ENCODE results near the gene SMIM13. TPM values are rescaled to one million over a fixed set of nuclear protein-coding genes. Genes with fewer than 3 reads are reported as not detected.

The SMIM13 gene
- total RNA-seq, 1 donor from 2014 or later = 9.5 TPM

DNA sequence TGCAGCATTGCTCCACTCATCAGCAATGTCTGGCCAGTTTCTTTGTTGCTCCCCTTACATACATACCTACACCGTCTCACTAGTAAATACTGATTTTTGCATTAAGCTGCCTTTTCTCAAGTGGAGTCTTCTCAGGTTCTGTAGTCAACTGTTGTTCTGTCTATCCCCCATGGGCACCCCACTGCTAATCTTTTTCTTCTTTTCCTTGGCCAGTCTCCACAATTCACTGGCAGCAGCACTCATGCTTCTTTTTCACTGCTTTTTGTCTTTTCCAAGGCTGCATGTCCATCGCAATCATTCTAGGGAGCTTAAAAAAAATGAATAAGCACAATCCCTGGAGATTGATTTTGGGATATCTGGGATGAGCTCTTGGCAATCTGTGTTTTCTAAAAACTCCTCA is 28.2 kb downstream of the SMIM13 start:
- no peak for DNase-seq (ENCODE audit: low read depth in 2 of 2)

DNA sequence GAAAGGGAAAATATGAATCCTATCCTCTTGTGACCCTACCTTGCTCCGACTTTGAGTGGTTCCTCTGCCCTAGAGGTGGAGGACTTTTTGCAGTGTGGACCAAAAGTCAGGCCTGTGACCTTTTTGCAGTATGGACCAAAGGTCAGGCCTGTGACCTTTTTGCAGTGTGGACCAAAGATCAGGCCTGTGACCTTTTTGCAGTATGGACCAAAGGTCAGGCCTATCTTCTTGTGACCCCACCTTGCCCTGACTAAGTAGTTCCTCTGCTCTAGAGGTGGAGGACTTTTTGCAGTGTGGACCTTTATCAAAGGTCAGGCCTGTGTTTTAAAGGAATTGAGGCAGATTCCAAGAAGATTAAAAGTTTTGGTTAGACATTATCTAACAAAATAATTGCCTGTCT is 28.7 kb downstream of the SMIM13 start:
- DNase-seq (ENCODE audit: low read depth in 2 of 2) = no peak

DNA sequence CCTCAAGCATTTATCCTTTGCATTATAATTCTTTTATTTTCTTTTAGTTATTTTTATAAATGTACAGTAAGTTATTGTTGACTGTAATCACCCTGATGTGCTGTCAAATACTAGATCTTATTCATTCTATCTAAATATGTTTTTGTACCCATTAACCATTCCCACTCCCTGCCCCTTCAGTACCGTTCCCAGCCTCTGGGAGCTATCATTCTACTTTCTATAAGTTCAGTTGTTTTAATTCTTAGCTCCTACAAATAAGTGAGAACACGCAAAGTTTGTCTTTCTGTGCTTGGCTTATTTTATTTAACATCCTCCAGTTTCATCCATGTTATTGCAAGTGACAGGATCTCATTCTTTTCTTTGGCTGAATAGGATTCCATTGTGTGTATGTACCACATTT is 30.3 kb downstream of the SMIM13 start:
- no peak for DNase-seq (ENCODE audit: low read depth in 2 of 2)

DNA sequence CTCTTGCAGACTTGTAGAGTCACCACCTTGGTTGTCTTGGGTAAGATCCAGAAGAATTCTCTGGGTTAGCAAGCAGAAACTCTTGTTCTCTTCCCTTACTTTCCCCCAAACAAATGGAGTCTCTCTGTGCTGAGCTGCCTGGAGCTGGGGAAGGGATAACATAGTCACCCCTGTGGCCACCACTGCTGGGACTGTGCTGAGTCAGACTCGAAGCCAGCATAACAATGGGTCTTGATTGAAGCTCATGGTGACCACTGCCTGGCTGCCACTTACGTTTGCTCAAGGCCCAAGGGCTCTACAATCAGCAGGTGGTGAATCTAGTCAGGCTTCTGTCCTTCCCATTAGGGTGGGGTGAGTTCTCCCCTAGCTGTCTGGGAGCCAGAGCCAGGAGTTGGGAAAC is 33.2 kb downstream of the SMIM13 start:
- peak in 1 of 2 donors; percentile 31 for DNase-seq (ENCODE audit: low read depth in 2 of 2)

DNA sequence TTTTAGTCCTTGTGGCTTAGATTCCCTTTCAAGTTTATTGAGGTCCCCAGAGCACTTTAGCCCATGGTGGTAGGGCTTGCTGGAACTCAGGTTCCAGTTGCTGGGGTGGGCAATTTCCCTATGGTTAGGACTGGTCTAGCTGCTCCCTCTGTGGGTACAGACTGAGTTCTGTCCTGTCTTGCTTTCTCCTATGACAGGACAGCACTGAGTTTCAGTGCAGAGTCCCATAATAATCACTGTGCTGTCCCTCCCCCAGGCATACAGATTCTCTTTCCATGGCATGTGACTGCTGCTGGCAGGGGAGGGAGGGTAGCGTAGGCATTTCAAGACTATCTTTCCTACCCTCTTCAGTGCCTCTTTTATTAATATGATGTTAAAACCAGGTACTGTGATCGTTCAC is 35.0 kb downstream of the SMIM13 start:
- no peak for DNase-seq (ENCODE audit: low read depth in 2 of 2)

DNA sequence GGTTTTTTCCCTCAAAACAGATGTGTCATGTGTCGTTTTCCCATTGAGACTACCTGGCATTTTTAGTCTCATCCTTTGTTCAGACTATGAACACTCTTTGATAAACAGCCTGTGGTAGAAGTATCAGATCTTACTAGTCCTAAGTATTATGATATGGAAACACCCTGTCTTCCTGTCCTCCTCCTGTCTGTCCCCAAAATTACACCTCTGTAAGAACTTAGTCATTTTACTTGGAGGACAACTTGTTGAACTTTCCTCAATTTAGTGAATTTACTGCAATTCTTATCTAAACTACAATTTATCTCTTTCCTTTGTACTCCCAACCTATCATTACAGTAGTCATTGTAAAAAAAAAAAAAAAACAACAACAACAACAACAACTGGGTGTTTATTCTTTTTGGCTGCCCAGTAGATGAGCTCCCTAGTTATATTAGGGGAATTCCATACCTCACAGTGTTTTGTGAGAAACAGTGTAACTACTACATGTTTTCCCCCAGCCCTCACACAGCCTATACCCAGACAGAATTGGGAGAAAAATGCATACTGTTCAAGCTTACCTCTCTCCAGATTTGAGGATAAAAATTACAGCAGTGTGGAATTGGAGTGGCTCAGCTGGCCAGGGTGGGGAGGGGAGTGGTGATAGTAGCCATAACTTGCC is 36.4 kb downstream of the SMIM13 start:
- DNase-seq (ENCODE audit: low read depth in 2 of 2) = peak in 1 of 2 donors; percentile 40

DNA sequence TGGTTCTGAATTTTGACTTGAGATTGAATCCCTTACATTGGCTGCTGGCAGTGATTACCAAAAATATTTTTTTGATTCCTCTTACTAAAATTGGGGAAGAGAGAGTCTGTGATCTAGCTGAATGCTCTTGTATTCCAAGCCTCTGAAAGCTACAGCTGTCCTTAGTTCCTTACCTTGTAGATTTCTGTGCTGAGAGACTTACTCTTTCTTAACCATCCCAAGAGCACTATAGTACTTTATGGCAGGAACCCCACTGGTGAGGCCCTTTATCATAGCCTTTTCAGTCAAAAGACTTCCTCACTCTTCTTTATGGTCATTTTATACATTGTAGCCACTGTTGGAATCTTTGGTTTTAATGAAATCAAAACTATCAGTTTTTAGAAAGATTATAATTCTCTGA is 37.0 kb downstream of the SMIM13 start:
- DNase-seq (ENCODE audit: low read depth in 2 of 2) = no peak

DNA sequence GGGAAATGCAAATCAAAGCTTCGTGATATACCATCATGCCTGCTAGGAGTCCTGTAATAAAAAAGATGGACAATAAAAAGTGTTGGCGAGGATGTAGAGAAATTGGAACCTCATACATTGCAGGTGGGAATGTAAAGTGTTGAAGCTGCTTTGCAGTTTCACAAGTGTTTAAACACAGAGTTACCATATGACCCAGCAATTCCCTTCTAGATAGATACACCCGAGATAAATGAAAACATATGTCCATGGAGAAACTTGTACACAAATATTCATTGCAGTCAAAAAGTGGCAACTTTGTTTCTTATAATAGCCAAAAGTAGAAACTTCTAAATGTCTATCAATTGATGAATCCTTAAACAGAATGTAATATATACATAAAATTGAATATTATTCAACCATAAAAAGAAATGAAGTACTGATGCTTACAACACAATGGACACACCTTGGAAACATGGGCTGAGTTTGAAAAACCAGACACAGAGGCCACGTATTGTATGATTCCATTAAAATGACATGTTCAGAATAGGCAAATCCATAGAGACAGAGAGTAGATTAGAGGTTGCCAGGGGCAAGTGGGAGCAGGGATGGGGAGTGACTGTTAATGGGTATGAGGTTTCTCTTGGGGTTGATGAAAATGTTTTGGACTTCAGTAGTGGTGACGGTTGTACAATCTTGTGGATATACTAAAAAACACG is 38.7 kb downstream of the SMIM13 start:
- no peak for DNase-seq (ENCODE audit: low read depth in 2 of 2)

DNA sequence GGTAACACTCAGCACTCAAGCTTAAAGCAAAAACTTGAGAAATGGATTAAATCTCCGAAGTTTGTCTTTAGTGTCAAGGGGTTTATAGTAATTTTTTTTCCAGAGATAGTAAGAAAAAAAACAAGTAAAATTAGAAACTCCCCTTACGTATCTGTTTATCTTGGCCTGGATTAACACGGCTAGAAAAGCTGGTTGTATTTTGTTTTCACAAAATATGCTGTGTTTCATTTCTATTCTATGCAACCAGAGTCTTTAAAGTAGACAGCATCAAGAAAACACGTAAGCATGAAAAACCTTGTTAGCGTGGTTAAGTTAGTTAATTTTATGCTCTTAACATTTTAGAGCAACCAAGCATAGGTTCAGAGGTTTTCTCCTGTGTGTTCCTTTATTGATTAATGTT is 39.6 kb downstream of the SMIM13 start:
- peak in 1 of 2 donors; percentile 56 for DNase-seq (ENCODE audit: low read depth in 2 of 2)

DNA sequence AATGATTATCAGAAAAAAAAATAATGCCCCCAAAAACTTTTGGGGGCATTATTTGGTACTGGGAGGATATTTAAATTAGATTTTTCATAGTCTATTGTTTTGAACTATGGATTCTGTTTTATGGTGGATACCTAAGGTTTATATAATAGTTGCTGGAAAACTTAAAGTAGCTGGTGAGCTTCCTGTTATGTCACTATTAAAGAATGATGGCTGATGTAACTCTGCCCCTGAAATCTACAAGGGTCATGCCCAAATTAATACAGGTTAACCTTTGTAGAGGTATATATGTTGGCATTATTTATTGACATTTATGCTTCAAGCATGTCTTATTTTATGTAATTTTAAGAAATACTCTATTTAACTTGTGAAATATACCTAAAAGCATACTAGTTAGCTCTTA is 43.2 kb downstream of the SMIM13 start:
- no peak for DNase-seq (ENCODE audit: low read depth in 2 of 2)

DNA sequence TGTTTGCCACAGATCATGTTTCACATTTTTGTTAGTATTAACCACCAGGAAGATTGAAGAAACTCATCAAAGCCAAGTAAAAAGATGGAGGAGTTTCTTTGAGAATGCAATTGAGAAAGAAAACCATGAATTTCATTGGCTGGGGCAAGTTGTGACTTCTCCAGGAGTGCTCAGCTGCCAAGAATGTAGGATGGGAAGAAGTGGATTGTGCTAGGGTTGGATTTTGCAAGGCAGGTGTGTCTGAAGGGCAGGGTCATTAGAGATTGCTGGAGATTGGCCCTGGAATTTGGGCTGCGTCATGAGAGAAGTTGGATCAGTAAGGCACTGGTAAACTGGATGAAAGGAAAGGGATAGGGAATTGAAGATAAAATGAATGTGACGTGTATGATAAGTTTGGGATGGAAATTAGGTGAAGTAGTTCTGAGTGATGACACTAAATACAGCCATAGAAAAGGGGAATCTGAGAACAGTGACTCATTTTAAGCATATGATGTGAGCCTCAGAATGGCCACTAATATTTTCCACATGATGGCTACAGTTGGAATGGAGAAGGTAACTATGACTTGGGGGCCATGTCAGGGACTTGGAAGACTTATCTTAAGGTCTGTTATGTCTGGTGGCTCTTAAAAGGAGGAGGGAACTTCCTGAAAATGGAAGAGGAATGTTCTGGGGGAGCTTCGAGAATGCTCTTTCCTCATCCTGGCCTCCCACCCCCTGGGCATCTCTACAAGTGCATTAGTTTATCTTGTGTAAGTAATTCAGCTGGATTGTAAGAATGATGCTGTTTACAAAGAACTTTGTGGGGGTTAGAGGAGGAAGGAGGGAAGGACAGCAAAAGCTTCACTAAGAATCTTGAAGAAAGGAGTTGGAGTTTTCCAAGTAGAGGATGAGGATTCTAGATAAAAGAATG is 45.7 kb downstream of the SMIM13 start:
- no peak for DNase-seq (ENCODE audit: low read depth in 2 of 2)

DNA sequence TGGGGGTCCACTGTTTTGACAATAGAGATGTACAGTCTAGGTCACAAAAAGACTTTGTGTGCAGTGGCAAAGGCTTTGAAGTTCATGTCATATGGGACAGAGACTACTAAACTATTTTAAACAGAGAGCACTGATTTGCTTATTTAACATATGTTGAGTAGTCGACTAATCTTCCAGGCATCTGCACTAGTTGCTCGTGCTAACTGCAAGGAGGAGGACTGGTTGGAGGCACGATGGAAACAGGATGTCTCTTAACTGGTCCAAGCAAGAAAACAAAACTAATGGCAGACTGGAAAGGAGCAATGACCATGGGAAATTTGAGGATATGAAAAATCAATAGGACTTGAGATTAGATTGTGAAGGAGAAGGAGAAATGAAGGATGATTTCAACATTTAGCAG is 46.4 kb downstream of the SMIM13 start:
- no peak for DNase-seq (ENCODE audit: low read depth in 2 of 2)

DNA sequence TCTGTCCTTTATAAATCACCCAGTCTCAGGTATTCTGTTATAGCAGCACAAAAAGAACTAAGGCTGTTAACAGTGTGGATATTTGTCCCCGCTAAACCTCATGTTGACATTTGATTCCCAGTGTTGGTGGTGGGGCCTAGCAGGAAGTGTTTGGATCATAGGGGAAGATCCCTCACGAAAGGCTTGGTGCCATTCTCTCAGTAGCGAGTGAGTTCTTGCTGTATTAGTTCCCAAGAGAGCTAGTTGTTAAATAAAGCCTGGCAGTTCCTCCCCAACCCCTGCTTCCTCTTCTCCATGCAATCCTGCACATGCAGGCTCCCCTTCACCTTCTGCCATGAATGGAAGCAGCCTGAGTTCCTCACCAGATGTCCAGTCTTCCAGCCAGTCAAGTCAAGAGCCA is 47.7 kb downstream of the SMIM13 start:
- no peak for DNase-seq (ENCODE audit: low read depth in 2 of 2)

DNA sequence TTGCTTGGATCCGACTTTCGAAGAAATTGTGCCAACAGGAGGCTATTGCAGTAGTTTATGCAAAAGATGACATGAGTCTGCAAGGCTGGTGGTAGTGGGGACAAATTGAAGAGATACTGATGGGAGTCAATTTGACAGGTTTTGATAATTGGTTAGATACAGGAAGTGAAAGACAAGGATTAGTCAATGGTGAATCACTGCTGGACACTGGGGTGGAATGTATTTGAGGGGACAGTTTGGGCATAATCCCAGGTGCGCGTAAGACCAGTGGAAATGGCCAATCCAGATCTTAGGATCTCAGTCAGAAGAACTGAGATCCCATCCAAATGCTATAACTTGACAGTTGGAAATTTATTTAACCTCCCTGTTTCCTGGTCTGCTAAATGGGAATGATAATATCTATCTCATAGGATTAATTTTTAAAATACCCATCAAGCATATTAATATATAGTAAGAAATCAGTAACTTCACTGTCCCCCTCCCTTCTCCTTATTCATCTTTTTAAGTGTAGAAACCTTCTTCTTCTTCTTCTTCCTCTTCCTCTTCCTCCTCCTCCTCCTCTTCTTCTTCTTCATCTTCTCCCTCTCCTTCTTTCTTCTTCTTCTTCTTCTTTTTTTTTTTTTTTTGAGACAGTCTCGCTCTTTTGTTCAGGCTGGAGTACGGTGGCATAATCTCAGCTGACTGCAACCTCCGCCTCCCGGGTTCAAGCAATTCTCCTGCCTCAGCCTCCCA is 48.8 kb downstream of the SMIM13 start:
- DNase-seq (ENCODE audit: low read depth in 2 of 2) = no peak

DNA sequence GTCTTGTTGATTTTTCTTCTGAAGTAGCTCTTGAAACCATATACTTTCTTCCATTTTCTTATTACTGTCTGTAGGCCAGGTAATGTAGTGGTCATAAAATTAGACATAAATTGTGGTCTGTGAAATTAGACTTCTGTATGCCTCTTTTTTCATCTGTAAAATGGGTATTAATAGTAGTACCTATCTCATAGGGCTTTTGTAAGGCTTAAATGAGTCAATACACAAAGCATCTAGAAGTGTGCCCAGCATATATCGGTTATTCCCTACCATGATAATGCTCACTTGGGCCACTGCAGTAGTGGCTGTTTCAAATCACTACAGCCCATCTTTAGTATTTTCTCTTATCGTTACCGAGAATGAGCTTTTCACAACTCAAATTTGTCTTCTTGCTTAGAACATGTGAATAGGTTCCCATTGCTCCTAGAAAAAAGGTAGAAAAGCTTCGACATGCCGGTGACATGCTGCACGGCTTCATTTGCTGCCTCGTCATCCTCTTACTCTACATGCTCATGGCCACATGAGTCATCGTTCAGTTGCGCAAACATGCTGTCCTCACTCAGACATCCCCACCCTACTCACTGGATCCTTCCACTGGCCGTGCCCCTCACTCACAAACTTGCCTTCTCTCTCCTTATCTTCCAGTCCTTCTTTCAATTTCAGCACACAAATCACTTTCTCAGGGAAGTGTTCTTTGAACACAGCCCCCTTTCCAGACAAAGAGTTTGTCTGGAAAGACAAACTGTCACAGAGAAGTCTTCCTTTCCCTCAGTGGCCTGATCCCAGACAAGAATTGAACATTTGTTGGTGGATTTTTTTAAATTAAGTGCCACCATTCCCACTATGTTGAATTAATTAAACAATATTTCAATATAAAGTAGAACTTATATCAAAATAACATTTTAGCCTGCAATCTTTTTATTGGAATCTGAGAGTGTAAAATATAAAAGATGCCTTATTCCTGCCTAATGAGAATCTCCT is 50.0 kb downstream of the SMIM13 start:
- peak; percentile 20 to 79 for DNase-seq (ENCODE audit: low read depth in 2 of 2)

DNA sequence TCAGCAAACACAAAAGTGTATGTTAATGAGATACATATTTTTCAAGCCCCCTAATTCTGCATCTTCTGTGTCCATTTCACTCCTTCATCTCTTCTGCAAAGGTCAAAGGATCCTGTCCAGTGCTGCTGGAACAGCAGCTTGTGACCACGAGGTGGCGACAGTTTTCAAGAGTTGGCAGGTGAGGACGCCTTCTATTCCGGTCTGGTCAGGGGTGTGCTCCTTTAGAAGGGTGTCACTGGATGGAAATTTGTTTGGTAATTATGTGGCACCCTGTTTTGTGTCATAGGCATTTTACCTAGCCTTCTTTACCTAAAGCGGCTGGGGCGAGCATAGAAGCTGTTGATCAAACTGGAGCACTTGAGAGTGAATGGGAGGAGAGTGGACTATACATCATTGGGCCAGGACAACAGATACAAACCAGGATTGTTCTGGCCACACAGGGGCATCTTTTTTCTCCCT is 50.8 kb downstream of the SMIM13 start:
- peak; percentile 65 to 73 for DNase-seq (ENCODE audit: low read depth in 2 of 2)

DNA sequence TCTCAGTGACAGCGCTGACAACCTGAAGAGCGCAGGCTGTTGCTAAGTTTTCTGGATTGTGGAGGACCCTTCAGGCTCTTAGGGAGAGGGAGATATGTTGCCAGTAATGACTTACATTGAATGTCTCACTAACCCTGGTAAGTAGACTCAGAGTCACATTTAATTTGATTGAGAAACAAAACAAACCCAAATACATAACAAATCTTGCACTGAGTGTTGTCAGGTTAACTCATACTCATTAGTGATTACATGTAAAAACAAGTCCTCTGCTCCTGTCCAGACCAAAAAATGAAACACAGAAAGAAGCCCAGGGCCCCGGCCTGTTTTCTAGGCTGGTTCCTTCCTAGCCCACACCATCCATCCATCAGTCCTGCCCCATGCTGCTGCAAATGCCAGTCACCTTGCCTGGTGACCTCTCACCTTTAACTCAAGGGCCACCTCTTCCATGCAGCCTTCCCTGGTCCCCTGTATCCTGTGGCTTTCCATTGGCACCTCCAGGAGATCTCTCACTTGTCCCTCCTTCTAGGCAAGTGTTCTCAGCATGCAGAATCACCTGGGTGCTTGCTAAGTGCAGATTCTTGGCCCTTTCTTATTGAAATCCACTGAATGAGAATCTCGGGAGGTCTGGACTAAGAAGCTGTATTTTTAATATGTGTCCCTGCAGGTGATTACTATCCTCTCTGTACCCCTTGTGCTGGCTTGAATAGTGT is 52.6 kb downstream of the SMIM13 start:
- DNase-seq (ENCODE audit: low read depth in 2 of 2) = no peak

DNA sequence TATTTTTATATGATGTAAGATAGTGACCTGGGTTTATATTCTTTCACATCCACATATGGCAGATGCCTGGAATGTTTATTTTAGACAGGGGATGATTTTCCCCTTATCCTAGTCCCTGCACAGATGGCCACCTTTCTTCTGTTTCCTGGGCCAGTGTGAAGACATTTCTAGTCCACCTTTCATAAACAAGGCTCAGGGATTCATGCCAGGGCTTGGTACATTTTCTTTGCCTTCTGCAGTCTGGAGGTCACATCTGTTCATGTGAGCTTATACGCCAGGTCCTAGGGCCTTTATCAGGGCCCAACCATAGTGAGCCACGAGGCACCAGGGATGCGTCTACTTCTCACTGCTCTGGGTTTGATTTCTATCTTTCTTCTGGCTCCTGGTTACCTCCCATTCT is 55.9 kb downstream of the SMIM13 start:
- no peak for DNase-seq (ENCODE audit: low read depth in 2 of 2)

DNA sequence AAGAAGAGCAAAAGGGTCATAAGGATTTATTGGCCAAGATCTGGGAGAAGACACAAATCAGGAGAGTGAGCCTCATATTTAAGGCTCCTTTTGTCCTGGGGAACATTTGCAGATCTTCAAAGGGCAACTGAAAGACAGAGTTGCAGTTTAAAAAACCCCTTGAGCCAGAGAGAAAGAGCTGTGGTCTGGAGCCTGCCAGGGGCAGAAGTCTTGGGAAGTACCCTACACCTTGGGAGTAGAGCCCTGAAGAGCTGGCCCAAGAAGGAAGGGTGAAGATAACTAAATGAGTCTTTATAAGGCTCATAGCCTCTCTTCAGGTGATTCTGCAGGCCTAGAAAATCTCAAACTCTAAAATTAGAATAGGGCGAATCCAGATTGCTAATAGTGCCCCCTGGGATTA is 57.9 kb downstream of the SMIM13 start:
- DNase-seq (ENCODE audit: low read depth in 2 of 2) = no peak

DNA sequence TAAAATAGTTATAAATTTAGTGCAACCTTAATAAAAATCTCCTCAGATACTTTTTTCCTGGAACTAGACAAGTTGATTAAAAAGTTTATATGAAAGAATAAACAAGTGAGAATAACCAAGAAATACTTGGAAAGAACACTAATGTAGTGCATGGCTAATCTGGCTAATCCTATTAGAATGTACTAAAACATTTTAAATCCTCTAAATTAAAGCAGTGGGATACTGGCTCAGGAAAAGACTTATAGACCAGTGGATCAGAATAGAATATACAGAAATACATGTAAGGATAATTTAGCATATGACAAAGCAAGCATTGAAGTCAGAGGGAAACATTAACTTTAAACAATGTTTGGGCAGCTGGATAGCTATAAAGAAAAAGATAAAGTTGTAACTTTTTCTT is 58.9 kb downstream of the SMIM13 start:
- DNase-seq (ENCODE audit: low read depth in 2 of 2) = no peak
